ENCODE results near the gene PSMA6.

PSMA6 gene

DNA sequence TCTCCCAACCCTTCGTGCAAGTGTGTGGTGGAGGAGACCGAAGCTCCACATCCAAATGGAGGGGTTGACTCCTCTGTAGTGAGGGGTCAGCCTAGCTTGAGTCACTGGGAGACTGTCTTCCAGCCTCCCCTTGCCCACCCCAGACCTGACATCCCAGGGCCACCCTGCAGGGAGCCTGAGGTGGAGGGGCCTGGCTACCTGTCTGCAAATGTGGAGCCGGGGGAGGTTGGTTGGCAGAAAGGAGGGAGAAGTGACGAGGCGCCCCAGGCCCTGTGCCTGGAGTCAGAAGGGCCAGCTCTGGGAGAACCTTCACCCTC is 74.8 kb downstream of the PSMA6 start:
- DNase-seq (ENCODE audit: low read depth in 2 of 2) = no peak
